Midbrain (tissue), 1 donor: ENCODE data around the gene CDC23.
"Not testable (repeated sequence)": the region's sequence is repeated elsewhere in the genome, so short reads cannot be mapped to it uniquely, and the experiment has no call there.

Experiments used
- DNase-seq: peaks from one replicate; lab custom pipeline; 2025; lab: John Stamatoyannopoulos, UW

The CDC23 gene, protein sequence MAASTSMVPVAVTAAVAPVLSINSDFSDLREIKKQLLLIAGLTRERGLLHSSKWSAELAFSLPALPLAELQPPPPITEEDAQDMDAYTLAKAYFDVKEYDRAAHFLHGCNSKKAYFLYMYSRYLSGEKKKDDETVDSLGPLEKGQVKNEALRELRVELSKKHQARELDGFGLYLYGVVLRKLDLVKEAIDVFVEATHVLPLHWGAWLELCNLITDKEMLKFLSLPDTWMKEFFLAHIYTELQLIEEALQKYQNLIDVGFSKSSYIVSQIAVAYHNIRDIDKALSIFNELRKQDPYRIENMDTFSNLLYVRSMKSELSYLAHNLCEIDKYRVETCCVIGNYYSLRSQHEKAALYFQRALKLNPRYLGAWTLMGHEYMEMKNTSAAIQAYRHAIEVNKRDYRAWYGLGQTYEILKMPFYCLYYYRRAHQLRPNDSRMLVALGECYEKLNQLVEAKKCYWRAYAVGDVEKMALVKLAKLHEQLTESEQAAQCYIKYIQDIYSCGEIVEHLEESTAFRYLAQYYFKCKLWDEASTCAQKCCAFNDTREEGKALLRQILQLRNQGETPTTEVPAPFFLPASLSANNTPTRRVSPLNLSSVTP

DNA sequence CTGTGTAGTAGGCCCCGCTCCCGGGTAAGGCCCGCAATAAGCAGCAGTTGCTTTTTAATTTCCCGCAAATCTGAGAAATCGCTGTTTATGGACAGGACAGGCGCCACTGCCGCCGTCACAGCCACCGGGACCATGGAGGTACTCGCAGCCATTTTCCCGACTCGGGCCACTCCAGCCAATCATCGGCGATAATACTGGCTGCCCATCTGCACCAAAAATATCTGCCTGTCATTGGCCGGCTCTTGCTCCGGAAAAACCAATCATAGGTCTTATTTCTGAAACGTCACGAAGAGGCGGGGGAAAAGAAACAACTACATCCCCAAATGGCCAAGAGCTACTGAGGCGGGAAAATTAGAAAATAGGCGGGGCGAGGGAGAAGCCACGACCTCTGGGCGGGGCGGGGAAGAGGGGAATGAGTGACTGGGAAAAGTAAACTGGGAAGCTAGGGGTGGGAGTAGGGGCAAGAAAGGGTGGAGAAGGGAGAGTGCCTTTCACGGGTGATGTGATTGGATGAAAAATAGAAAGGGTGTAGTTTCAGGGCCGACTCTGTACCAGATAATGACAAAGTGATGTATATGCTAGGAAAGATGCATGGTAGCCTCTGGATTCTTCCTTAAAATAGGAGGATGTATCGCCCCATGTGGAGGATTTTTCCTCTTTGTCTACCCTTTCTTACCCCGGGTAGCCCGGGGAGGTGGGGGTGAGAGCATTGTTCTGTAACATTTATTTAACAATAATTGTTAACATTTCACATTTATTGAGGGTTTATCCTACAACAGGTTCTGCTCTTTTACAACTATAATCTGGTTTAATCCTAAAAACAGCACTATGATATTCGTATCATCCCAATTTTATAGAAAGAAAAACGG, at the start of gene CDC23:
TSS of gene CDC23 (minus strand) at position 163 of the 869 bp plus-strand sequence. CDS start at position 152, 11 bp downstream.
- DNase-seq = peak; percentile 97

DNA sequence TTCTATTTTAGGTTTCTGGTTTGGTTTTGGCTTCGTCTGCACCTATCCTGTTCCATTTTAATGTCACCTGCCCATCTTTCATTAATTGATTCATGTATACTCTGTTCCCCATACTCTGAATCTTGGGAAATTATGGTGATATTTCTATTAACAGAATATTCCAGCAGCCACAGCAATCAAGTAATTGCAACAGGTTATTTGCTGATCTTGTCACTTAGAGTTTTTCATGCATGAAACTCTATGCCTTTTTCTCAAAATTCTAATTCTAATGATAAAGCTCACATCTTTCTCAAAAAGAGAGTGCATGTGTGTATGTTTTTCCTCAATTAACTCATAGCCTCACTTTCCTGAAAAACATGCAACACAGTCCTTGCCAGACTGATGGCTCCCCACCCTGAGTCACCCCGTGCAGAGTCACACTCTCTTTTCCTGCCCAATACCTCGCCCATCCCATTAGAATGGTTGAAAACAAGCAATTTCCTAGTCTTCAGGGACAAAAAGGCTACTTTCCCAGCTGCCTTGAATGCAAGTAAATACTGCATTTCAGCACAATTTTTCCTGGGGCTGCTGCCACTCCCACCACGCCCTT, 45.7 kb upstream of the CDC23 start:
- DNase-seq = no peak

DNA sequence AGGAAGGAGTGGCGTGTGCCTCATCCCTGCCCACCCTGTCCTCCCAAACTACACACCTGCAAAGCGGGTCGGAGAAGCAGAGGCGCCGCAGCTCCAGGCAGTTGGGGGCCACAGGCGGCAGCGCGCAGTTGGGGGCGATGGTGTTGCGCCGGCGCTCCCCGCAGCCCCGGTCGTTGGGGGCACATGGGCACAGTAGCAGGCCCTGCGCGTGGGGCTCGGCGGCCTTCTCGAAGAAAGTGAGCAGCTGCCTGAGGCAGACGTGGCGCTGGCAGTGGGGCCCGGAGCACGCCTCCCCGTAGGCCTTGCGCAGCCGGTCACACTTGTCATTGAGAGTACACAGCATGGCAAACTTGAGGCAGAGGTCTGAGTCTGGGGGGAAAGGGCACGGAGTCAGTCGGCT, 44.5 kb upstream of the CDC23 start:
- DNase-seq = no peak

DNA sequence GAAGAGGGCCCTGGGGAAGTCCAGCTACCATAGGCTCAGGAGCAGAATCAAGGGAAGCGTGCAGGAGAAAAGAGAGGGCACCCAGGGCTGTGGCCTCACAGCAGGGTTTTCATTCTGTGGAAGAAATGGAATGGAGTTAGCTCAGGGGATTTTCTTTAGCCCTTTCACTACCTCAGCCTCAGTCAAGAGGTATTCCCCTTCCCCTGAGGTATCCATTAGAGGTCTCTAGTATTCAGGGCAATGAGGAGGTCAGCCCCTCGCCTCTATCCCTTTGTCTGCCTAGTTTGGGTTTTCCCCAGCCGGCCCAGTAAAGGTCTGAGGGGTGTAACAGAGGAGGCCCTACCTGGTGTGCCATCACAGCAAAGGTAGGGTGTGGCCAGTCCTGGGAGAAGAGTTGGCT, 39.8 kb upstream of the CDC23 start:
- DNase-seq = no peak

DNA sequence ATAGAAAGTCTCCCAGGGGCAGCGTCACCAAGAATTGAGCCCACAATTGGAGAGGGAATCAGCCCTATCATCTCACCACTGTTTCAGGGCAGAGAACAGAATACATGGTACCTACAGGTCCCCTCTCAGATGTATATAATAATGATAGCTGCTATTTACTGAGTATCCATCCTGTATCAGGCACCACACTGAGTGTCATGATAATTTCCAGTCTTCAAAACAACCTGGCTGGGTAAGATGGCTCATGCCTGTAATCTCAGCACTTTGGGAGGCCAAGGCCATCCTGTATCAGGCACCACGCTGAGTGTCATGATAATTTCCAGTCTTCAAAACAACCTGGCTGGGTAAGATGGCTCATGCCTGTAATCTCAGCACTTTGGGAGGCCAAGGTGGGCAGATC, 34.7 kb upstream of the CDC23 start:
- DNase-seq = not testable (repeated sequence)

DNA sequence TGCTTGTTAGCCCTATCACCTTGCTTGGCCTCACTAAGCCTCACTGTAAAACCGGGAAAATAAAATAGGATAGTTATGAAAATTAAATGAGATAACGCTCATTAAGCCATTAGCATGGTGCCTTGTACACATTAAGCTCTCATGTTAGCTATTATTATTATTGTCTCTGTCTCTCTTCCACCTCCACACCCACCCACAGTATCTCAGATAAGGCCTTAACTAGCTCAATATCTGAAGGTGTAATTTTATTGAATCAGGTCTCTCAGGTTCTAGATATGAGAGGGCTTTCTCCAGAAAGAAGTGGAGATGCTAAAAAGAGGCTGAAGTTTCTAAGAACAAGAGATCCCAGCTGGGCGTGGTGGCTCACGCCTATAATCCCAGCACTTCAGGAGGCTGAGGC, 33.7 kb upstream of the CDC23 start:
- no peak for DNase-seq

DNA sequence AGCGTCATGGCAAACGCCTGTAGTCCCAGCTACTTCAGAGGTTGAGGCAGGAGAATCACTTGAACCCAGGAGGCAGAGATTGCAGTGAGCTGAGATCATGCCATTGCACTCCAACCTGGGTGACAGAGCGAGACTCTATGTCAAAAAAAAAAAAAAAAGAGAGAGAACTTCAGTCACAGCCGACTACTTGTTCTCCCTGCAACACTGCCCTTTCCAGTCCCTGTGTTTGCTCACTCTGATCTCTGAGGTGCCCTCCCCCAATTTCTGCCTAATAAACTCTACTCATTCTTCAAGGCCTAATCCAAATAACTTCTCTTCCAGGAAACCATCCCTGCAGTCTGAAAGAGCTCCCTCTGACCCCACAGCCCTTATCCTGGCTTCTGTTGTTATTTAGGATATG, 33.2 kb upstream of the CDC23 start:
- DNase-seq = no peak

DNA sequence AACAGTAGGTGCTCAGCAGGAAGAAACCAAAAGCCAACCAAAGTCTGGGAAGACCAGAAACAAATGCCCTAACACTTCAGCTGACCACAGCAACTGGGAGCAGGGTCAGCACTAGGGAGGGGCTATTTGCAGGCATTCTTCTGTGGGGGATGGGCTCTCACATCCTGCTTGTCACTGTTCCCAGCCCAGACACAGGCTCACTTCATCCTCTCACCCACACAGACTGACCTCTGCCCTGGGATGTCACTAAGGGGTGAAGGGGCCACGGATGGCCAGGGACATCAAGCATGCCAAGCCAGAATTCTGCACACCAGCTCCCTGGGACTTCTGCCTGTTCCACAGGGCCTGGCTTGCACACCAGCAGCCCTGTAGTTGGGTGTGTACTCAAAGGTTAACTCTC, 32.6 kb upstream of the CDC23 start:
- no peak for DNase-seq

DNA sequence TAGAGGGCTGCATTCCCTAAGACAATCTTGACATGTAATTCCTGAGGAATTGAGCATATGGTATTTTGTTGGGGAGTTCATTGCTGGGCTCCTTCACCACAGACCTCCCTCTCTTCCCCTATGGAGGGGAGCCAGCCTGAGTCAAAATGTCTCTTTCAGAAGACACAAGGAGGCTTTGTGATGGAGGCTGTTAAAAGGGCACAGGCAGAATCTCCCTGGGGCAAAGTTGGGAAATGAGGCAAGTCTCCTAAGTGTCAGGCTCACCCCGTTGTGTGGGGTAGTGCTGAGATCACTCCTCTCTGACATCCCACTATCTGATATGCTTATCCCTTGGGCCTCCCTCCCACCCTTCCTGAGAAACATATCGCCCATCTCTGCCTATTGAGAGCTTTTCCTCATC, 30.7 kb upstream of the CDC23 start:
- no peak for DNase-seq

DNA sequence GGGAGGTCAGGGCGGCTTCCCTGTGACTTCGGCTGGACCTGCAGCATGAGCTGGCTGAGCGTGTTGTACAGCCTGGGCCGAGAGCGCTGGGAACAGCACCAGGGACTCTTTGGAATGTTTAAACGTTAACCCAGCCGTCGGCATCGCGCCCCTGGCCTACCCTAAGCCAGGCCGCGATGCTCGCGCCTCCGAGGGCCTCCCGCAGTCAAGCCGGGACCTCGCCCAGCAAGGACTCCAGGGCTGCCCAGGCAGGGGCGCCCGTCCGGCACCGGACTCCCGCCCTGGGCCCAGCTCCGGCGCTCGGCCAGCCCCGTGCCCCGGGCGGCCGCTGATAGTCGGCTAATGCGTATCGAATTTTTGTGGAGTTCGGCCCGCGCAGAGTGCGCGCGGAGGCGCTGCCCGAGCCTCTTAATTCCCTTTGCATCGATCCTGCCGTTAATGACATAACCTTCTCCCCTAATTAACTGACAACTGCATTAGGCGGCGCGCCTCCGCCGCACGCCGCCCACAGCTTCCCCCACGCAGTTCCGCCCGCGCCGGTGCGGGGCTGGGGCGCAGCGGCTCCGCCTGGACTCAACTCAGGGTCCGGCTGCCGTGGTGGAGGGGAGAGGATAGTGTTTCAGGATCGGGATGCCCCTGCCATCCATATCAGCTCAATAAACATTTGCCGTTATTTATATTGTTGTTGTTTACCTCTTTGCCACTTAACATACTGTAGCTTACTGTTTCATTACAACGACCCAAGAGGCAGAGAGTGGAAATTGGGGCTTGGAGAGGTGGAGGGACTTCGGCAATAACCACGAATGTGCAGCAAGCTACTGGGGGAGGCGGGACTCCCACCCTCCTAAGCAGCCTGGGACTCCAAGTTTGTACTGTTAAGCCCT, 28.8 kb upstream of the CDC23 start:
- DNase-seq = peak; percentile 4

DNA sequence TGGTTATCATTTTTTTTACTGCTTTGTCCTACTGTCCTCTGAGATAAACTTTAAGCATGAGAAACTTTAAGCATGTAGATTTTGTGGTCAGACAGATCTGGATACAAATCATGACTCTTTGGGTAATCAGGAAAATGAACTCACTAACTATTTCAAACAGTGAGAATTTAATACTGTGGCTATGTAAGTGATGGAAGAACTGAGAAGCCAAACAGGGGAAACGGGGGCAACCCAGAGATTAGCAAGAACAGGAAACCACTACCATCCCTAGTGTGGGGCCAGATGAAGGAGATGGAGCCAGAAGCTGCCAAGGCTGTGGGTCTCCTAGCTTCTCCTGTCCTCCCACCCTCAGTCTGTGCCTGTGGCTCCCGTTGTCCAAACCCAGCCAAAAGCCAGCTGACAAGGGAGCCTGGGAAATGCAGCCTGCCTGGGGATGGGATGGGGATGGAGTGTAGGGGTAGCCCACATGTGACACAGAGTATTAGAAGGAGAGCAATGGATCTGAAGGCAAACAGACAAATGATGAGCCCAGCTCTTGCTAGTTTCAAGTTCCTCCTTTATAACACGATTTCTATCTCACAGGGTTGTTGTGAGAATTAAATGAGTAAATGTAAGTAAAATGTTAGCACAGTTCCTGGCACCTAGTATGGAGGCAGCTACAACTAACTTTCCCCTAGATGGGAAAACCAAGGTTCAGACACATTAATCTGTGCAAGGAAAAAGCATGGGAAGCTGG, 27.7 kb upstream of the CDC23 start:
- DNase-seq = no peak

DNA sequence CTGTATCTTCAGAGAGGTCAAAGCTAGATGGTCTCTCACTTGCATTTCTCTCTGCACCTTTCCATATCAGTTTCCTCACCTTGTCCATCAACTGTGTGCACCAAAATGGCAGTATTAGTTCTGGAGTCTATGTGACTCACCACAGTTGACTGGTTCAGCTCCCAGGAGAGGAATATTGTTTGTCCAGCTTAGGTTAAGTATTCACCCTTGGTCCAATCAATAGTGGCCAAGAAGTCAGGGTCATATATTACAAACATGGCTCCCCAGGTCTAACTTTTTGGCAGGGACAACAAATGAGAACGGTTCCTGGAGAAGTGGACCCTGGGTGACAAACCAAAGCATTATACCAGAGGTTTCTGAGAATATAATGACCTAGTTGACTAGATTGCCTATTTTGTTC, 24.9 kb upstream of the CDC23 start:
- DNase-seq = no peak

DNA sequence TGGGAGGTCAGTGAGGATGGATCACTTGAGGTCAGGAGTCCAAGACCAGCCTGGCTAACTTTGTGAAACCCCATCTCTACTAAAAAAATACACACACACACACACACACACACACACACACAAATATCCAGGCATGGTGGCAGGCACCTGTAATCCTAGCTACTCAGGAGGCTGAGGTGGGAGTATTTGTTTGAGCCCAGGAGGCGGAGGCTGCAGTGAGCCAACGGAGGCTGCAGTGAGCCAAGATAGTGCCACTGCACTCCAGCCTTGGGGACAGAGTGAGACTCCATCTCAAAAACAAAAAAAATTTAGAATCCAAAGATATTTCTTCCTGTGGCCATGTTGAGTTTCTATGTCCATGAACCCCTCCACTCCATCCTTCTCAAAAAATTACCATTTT, 21.5 kb upstream of the CDC23 start:
- no peak for DNase-seq

DNA sequence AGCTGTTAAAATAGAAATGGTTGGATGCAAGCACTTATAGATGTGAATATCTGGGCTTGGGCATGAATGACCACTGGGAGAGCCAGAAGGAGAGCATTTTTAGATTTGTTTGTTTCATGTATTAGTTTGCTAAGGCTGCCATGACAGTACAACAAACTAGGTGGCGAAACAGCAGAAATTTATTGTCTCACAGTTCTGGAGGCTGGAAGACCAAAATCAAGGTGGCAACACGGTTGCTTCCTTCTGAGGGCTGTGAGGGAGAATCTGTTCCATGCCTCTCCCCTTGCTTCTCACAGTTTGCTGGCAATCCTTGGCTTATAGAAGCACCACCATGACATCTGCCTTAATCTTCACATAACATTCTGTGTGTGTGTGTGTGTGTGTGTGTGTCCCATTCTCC, 20.2 kb upstream of the CDC23 start:
- no peak for DNase-seq

DNA sequence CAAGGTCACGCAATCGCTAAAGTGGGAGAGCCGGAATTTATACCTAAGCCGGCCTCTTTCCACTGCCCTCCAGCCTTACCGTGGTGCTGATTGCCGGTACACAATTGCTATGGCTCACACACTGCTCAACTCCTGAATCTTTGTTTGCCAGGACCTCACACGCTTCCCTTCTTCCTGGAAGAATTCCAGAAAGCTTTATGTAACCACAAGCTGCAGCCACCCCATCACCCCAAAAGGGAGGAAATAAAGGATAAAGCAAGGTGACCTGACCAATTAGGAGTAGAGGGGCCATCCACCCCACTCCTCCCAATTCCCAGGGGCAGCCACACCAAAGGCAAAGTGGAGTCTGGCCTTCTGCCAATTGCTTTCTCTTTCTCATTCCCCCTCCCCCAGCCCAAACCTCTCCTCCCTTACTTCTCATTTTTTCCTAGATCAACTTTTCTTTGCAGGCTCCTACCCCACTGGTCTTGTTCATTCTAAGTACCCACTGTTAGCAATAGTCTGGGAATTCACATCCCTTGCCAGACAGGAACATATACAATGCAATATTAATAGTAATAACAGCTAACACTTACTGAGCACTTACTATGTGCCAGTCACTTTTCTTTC, 18.0 kb upstream of the CDC23 start:
- DNase-seq = no peak

DNA sequence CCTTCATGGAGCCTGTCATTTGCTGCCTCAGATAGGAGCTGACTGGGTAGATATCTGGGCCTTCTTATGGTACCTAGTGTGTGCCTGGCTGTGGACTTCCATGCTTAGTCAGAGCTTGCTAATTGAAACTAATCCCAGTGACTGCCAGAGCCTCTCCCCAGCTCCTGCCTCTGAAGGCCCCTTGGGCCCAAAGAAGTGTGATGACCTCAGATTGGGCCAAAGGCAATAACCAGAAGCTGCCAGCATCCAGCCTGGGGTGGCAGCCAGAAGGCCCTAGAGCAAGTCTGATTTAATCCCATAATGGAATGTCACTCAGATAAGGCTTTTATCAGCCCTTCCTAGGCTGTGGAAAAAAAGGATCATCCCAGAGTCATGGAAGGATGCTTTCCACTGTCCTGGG, 17.1 kb upstream of the CDC23 start:
- no peak for DNase-seq

DNA sequence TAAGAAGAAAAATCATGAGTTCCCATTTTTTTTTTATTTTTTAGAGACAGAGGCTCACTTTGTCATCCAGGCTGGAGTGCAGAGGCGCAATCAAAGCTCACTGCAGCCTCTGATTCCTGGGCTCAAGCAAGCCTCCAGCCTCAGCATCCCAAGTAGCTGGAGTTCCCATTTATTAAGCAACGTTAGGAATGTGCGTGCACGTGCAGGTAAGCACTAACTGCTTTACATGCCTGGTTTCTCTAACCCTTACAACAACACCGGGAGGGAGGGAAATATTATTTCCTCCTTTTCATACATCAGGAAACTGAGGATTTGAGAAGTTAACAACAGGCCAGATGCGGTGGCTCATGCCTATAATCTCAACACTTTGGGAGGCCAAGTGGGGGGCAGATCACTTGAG, 16.3 kb upstream of the CDC23 start:
- no peak for DNase-seq

DNA sequence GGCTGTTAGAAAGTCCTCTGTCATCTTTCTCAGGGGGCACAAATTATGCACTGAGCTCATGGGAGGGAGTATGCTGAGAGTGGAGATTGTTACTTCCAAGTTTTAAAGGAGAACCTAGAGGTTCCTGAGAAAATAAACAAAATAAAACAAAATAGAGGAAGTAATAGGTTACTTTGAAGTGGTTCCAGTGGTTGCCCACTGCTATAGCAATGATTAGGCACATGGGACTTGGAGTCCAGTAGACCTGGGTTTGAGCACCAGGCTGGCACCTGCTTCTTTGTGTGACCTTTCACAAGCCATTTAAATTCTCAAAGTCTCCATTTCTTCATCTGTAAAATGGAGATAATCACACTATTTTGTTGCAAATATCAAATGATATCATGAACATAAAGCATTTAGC, 13.8 kb upstream of the CDC23 start:
- no peak for DNase-seq

DNA sequence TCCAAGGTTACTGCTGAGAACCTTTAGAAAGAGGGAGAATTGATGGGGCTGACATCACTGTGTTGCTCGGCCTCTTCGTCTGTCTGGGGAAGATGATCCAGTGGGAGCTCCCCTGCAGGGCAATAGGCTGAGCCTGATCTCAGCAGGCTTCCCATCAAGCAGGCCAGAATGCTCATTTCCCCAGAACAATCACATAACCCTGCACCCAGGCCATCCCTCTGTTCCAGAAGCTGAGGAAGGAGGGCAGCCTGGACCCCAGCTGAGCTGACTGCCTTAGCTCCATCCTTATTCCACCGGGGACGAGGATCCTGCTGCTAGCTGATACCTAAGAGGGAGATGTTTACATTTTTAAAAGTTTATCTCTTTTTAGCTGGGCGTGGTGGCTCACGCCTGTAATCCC, 11.6 kb upstream of the CDC23 start:
- DNase-seq = no peak

DNA sequence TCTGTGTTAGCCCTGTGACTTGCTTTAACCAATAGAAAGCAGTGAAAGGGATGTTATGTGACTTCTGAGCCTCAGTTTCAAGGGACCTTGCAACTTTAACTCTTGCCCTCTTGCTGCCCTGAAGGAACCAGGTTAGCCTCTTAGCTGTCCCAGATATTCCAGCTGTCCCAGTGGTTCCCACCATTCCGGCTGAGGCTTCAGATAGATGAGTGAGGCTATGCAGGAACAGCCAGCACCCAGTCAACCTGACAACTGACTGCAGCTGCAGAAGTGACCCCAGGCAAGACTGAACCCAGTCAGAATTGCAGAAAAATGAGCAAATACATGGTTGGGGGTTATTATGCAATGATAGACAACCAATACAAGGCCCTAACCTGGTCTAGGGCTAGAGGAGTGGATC, 10.4 kb upstream of the CDC23 start:
- no peak for DNase-seq
